Left ventricle myocardium inferior (tissue), 1 donor: ENCODE data around the gene NTF3. TPM values are rescaled to one million over a fixed set of nuclear protein-coding genes. Genes with fewer than 3 reads are reported as not detected.

ENCODE experiments used
- DNase-seq: peaks from one replicate; pipeline ENCODE4 v3.0.0-alpha.2; 2020
- H3K27ac ChIP-seq: fragments of 200-600 bp; replicated peaks from 2 replicates; pipeline ENCODE4 v1.8.0; 2021
- H3K27me3 ChIP-seq: fragments of 200-600 bp; 2 replicates; pipeline ENCODE4 v1.8.0; 2021; ENCODE audit warnings: low read depth
- H3K36me3 ChIP-seq: fragments of 200-600 bp; 2 replicates; pipeline ENCODE4 v1.8.0; 2021
- H3K4me1 ChIP-seq: fragments of 200-600 bp; 2 replicates; pipeline ENCODE4 v1.8.0; 2021
- H3K4me3 ChIP-seq: fragments of 200-600 bp; 2 replicates; pipeline ENCODE4 v1.8.0; 2021; ENCODE audit warnings: mild to moderate bottlenecking, moderate library complexity
- H3K9me3 ChIP-seq: fragments of 200-600 bp; replicated peaks from 2 replicates; pipeline ENCODE4 v1.8.0; 2021
- CTCF ChIP-seq: fragments of 200-600 bp; IDR thresholded peaks from 2 replicates; pipeline ENCODE4 v1.8.0; 2021; ENCODE audit warnings: antibody characterized with exemption, mild to moderate bottlenecking, borderline replicate concordance
- intact Hi-C: fragments of 100-400 bp; cut with micrococcal nuclease; formaldehyde crosslinking; loops from one replicate; pipeline ENCODE4 v1.11.0; 2022
- total RNA-seq: library from RNA; stranded (reverse); fragmentation: NEBNext Ultra II Directional; extraction: Animal tissue kit (Norgen Biotek cat#: 25700); gene quantifications from one replicate; pipeline ENCODE4 v1.2.1, GENCODE V29; 2021
- donor health status: DM: no; HTN: yes; CAD: no; lungs with severe emphysema.

The NTF3 gene
- total RNA-seq, 1 donor from 2014 or later, result 0.99 TPM

GRCh38 chr12:5522432-5523335, 90.8 kb downstream of the NTF3 start:
- DNase-seq, result no peak
- no peak overlapping the region for H3K27ac ChIP-seq
- H3K36me3 ChIP-seq, result no peaks in the 10 kb centered on the region
- H3K4me1 ChIP-seq, result no peaks in the 10 kb centered on the region
- intact Hi-C loops, result no loop called here
- no peaks in the 10 kb centered on the region for H3K9me3 ChIP-seq
- TF ChIP-seq CTCF, result no peak
- no peaks in the 10 kb centered on the region for H3K27me3 ChIP-seq
- H3K4me3 ChIP-seq, result no peak overlapping the region

GRCh38 chr12:5523396-5524115, 91.6 kb downstream of the NTF3 start:
- H3K36me3 ChIP-seq, result no peaks in the 10 kb centered on the region

GRCh38 chr12:5524116-5524768, 92.3 kb downstream of the NTF3 start:
- TF ChIP-seq CTCF, result no peak
- Histone ChIP-seq H3K27me3 (no peaks in the 10 kb centered on the region), H3K36me3 (no peaks in the 10 kb centered on the region), H3K4me3 (no peak overlapping the region), H3K4me1 (no peaks in the 10 kb centered on the region), H3K27ac (no peak overlapping the region), H3K9me3 (no peaks in the 10 kb centered on the region)
- no peak for DNase-seq
- intact Hi-C loops, result no loop called here

More at GRCh38 chr12:5523396-5524115, 91.6 kb downstream of the NTF3 start:
- H3K9me3 ChIP-seq, result no peaks in the 10 kb centered on the region
- H3K27ac ChIP-seq, result no peak overlapping the region
- no peaks in the 10 kb centered on the region for H3K4me1 ChIP-seq
- no peak overlapping the region for H3K4me3 ChIP-seq
- DNase-seq, result no peak
- no peaks in the 10 kb centered on the region for H3K27me3 ChIP-seq
- intact Hi-C loops, result no loop called here
- no peak for TF ChIP-seq CTCF

GRCh38 chr12:5524769-5525436, 93.0 kb downstream of the NTF3 start:
- Histone ChIP-seq H3K36me3 (no peaks in the 10 kb centered on the region), H3K27me3 (no peaks in the 10 kb centered on the region), H3K27ac (no peak overlapping the region), H3K4me3 (no peak overlapping the region), H3K9me3 (no peaks in the 10 kb centered on the region), H3K4me1 (no peaks in the 10 kb centered on the region)
- TF ChIP-seq CTCF, result no peak
- intact Hi-C loops, result no loop called here
- no peak for DNase-seq

GRCh38 chr12:5525783-5526367, 94.0 kb downstream of the NTF3 start:
- no peaks in the 10 kb centered on the region for H3K36me3 ChIP-seq
- no peak overlapping the region for H3K4me3 ChIP-seq
- no peaks in the 10 kb centered on the region for H3K27me3 ChIP-seq
- no peak for TF ChIP-seq CTCF
- no peaks in the 10 kb centered on the region for H3K4me1 ChIP-seq
- H3K9me3 ChIP-seq, result no peaks in the 10 kb centered on the region
- DNase-seq, result no peak
- intact Hi-C loops, result no loop called here
- H3K27ac ChIP-seq, result no peak overlapping the region
